Small intestine (tissue), 7 donors: ENCODE measurements around the gene PBRM1. TPM values are rescaled to one million over a fixed set of nuclear protein-coding genes. Genes with fewer than 3 reads are reported as not detected.

Experiments used
- DNase-seq, 2 donors: peaks; one replicate each; pipeline versions ENCODE4 v3.0.0 to v3.0.0-alpha.2; 2013
- FAIRE-seq: peaks from 2 replicates; lab custom pipeline; 2012; peaks lifted over from hg19 to GRCh38; lab: Jason Lieb, UNC
- H3K27ac ChIP-seq, 3 donors: one replicate each; pipeline ENCODE4 v1.5.1; 2013; ENCODE audit warnings: low read length in 2 of 3, mild to moderate bottlenecking in 2 of 3, control low read depth in 1 of 3, inconsistent platforms in 1 of 3, low read depth in 1 of 3, moderate library complexity in 1 of 3
- H3K27me3 ChIP-seq, 3 donors: one replicate each; pipeline ENCODE4 v1.6.1; 2013; ENCODE audit warnings: low read length in 3 of 3, inconsistent platforms in 1 of 3; ENCODE audit not compliant: control insufficient read depth in 3 of 3, insufficient read depth in 3 of 3
- H3K36me3 ChIP-seq, 3 donors: one replicate each; pipeline ENCODE4 v1.6.1; 2013; ENCODE audit warnings: low read length in 3 of 3, inconsistent platforms in 1 of 3, low read depth in 1 of 3, mild to moderate bottlenecking in 1 of 3, moderate library complexity in 1 of 3; ENCODE audit not compliant: control insufficient read depth in 3 of 3, insufficient read depth in 2 of 3
- H3K4me1 ChIP-seq, 3 donors: one replicate each; pipeline ENCODE4 v1.6.1; 2013; ENCODE audit warnings: low read length in 2 of 3, inconsistent platforms in 1 of 3, low read depth in 1 of 3, mild to moderate bottlenecking in 1 of 3, moderate library complexity in 1 of 3; ENCODE audit not compliant: control insufficient read depth in 3 of 3, insufficient read depth in 2 of 3
- H3K4me3 ChIP-seq, 3 donors: one replicate each; pipeline ENCODE4 v1.5.1; 2013; ENCODE audit warnings: low read length in 3 of 3, control low read depth in 1 of 3, inconsistent platforms in 1 of 3, low read depth in 1 of 3, mild to moderate bottlenecking in 1 of 3, moderate library complexity in 1 of 3
- H3K9me3 ChIP-seq, 2 donors: one replicate each; pipeline ENCODE4 v1.6.1; 2013; ENCODE audit warnings: low read depth in 1 of 2, low read length in 1 of 2; ENCODE audit not compliant: control insufficient read depth in 2 of 2, insufficient read depth in 1 of 2
- WGBS, 3 donors: extraction: QIAGEN DNeasy Blood & Tissue Kit; methylation state at CpG; one replicate each; pipeline ENCODE4 v1.1.7; 2013; 5-methylcytosine and 5-hydroxymethylcytosine counted together
- polyA plus RNA-seq, 4 donors: library from polyadenylated mRNA; stranded (reverse) in 3 of 4; unstranded in 1 of 4; fragments of 200-250 nt in 3 of 4; fragments of 120-200 nt in 1 of 4; gene quantifications; one replicate each; pipeline versions ENCODE4 v1.2.1 to v1.2.3, GENCODE V29; 2013
- donor health status: healthy with polysubstance abuse.
- donor health status: control.
- donor health status: control.
- donor health status: Bipolar disorder and iron deficiency.
- donor health status: healthy.

Gene PBRM1
- polyA plus RNA-seq, 4 donors = 6.7 to 36.2 (median 12.3) TPM

DNA sequence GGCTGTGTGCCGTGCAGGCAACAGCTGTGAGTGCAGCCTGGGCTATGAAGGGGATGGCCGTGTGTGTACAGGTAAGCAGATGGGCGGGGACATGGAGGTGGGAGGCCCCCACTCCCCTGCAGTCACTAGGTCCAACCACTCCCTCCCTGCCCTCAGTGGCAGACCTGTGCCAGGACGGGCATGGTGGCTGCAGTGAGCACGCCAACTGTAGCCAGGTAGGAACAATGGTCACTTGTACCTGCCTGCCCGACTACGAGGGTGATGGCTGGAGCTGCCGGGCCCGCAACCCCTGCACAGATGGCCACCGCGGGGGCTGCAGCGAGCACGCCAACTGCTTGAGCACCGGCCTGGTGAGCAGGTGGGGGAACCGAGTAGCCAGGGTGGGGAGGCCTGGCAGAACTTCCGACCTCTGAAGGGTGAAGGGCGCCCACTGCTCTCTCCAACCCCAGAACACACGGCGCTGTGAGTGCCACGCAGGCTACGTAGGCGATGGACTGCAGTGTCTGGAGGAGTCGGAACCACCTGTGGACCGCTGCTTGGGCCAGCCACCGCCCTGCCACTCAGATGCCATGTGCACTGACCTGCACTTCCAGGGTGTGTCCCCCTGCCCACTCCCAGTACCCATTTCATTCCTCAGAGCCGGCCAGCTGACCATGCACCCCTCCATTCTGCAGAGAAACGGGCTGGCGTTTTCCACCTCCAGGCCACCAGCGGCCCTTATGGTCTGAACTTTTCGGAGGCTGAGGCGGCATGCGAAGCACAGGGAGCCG is 163.6 kb downstream of the PBRM1 start:
- FAIRE-seq (no peak), DNase-seq (no peak)
- Histone ChIP-seq H3K36me3 (peaks cover 0 to 49% (median 0%) of the 10 kb centered on the region in 3 donors), H3K4me3 (no peak overlapping the region), H3K27me3 (no peaks in the 10 kb centered on the region), H3K27ac (no peak overlapping the region), H3K9me3 (no peaks in the 10 kb centered on the region), H3K4me1 (peaks cover 0 to 6% (median 0%) of the 10 kb centered on the region in 3 donors)
- 89 to 92% (median 91%) methylated on average over 32 to 33 of the region's 33 CpGs for WGBS, 3 donors

DNA sequence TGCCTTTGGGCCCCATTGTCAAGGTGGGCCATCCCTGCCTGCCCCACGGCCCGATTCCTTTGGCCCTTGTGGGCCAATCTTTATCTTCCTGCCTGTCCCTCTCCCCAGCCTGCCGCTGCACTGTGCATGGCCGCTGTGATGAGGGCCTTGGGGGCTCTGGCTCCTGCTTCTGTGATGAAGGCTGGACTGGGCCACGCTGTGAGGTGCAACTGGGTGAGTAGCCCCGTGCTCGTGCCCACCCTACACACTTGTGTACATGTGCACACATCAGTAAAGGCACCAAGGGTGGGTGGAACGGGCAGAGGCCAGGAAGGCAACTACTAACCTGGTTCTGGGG is 164.3 kb downstream of the PBRM1 start:
- no peak for DNase-seq
- Histone ChIP-seq H3K4me1 (peaks cover 0 to 6% (median 0%) of the 10 kb centered on the region in 3 donors), H3K27me3 (no peaks in the 10 kb centered on the region), H3K9me3 (no peaks in the 10 kb centered on the region), H3K36me3 (peaks cover 0 to 44% (median 0%) of the 10 kb centered on the region in 3 donors), H3K27ac (no peak overlapping the region), H3K4me3 (no peak overlapping the region)
- FAIRE-seq = no peak
- WGBS, 3 donors = 88 to 89% (median 88%) methylated on average over 8 of the region's 8 CpGs

GRCh38 chr3:52520716-52521487 is 164.8 kb downstream of the PBRM1 start:
- no peak for FAIRE-seq
- no peaks in the 10 kb centered on the region for H3K9me3 ChIP-seq
- no peak overlapping the region for H3K4me3 ChIP-seq
- H3K27me3 ChIP-seq = no peaks in the 10 kb centered on the region
- 89 to 92% (median 91%) methylated on average over 19 to 20 of the region's 20 CpGs for WGBS, 3 donors
- H3K27ac ChIP-seq = no peak overlapping the region
- DNase-seq = no peak
- H3K4me1 ChIP-seq = peaks cover 0 to 6% (median 0%) of the 10 kb centered on the region in 3 donors
- H3K36me3 ChIP-seq = peaks cover 0 to 38% (median 0%) of the 10 kb centered on the region in 3 donors

- Histone ChIP-seq H3K4me3 (no peak overlapping the region), H3K27me3 (no peaks in the 10 kb centered on the region), H3K27ac (no peak overlapping the region), H3K4me1 (peaks cover 0 to 6% (median 0%) of the 10 kb centered on the region in 3 donors), H3K36me3 (peaks cover 0 to 32% (median 0%) of the 10 kb centered on the region in 3 donors), H3K9me3 (no peaks in the 10 kb centered on the region)
- FAIRE-seq = no peak
- 91 to 94% (median 93%) methylated on average over 14 of the region's 14 CpGs for WGBS, 3 donors
- DNase-seq = no peak
These were observed 165.5 kb downstream of the PBRM1 start for GRCh38 chr3:52520141-52520667.

DNA sequence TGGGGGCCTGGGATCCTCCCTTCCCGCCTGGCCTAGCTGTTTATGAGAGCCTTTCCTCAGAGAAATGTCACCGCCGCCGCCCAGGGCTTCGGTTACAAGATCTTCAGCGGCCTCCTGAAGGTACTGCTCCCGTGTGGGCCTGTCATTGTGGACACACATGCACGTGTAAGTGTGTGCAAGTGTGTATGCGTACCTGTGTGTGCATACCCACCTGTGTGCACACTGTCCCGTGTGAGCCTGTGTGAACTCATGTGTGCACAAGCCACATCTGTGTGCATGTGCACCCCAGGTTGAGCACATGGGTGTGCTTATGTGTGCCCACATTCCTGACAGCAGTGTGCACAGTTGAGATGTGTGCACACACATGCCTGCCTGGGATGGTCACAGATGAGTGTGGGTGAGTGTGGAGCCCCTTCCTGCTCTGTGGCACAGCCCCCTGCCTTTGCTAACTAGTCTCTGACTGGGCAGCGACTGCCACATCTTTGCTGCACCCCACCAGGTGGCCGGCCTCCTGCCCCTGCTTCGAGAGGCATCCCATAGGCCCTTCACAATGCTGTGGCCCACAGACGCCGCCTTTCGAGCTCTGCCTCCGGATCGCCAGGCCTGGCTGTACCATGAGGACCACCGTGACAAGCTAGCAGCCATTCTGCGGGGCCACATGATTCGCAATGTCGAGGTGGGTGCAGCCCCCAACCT is 166.1 kb downstream of the PBRM1 start:
- Histone ChIP-seq H3K9me3 (no peaks in the 10 kb centered on the region), H3K27ac (no peak overlapping the region), H3K36me3 (peaks cover 0 to 27% (median 0%) of the 10 kb centered on the region in 3 donors), H3K4me3 (no peak overlapping the region), H3K27me3 (no peaks in the 10 kb centered on the region), H3K4me1 (peaks cover 0 to 6% (median 0%) of the 10 kb centered on the region in 3 donors)
- FAIRE-seq (no peak), DNase-seq (no peak)
- WGBS, 3 donors = 83 to 88% (median 86%) methylated on average over 21 to 22 of the region's 22 CpGs

DNA sequence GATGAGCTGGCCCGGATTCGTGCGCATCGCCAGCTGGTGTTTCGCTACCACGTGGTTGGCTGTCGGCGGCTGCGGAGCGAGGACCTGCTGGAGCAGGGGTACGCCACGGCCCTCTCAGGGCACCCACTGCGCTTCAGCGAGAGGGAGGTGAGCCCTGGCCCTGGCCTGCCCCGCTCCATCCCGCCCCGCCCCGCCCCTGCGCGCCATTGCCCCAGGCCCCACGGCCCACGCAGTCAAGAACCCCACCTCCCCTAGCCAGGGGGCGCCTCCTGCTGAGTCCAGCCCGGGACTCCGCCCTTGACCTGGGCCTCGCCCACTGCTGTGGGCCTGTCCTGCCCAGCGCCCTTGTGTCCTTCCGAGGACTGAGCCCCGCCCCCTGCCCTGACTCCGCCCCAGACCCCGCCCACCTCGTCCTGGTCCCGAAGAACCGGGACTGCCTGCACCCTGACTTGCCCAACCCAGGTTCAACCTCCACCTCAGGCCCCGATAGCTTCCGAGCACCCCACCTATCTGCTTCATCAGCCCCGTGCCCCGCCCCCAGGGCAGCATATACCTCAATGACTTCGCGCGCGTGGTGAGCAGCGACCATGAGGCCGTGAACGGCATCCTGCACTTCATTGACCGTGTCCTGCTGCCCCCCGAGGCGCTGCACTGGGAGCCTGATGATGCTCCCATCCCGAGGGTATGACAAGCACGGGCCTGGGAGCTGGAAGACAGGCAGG is 166.8 kb downstream of the PBRM1 start:
- Histone ChIP-seq H3K4me3 (peak overlapping the region in 2 of 3 donors; percentile 10 to 40), H3K9me3 (no peaks in the 10 kb centered on the region), H3K36me3 (peaks cover 0 to 20% (median 0%) of the 10 kb centered on the region in 3 donors), H3K4me1 (peaks cover 0 to 6% (median 0%) of the 10 kb centered on the region in 3 donors), H3K27ac (no peak overlapping the region), H3K27me3 (no peaks in the 10 kb centered on the region)
- FAIRE-seq = no peak
- WGBS, 3 donors = 29 to 56% (median 48%) methylated on average over 37 to 50 of the region's 50 CpGs
- peak; percentile 49 to 64 for DNase-seq

DNA sequence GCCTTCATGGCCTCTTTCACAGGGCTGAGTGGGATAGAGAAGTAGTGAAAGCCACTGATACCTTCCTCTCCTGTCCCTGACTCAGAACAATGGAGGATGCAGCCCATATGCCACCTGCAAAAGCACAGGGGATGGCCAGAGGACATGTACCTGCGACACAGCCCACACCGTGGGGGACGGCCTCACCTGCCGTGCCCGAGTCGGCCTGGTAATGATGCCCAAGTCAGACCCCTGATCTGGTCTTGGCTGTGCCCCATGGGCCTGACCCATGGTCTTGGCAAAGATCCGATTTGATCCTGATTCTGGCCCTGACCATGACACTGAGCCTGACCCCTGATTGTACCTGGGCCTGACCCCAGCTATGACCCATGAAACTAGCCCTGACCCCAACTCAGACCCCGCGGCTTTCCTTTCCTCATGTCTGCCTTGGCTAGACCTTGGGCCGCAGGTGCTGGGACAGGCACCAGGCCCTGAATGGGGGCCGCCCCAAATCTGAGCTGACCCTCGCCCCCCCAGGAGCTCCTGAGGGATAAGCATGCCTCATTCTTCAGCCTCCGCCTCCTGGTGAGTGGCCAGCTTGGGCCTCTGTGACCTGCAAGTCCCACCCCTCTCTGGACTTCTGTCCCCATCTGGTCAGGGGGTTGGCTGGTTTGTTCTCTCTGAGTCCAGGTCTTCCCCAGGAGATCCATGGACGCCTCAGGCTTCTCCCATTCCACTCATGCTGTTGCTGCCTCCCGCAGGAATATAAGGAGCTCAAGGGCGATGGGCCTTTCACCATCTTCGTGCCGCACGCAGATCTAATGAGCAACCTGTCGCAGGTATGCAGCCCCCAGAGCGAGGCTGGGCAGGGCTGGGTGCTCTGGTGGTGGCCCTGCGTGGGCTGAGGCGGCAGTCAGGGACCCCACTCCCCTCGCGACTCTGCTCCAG is 167.7 kb downstream of the PBRM1 start:
- DNase-seq = no peak
- 66 to 83% (median 72%) methylated on average over 25 of the region's 25 CpGs for WGBS, 3 donors

More for the DNA sequence above, 167.7 kb downstream of the PBRM1 start:
- FAIRE-seq = no peak
- peaks cover 0 to 6% (median 0%) of the 10 kb centered on the region in 3 donors for H3K4me1 ChIP-seq
- H3K4me3 ChIP-seq = peak overlapping the region in 2 of 3 donors; percentile 10 to 40
- H3K27ac ChIP-seq = no peak overlapping the region
- no peaks in the 10 kb centered on the region for H3K27me3 ChIP-seq
- no peaks in the 10 kb centered on the region for H3K9me3 ChIP-seq
- peaks cover 0 to 13% (median 0%) of the 10 kb centered on the region in 3 donors for H3K36me3 ChIP-seq
